VCaP (cell line): ENCODE data around the gene HOPX.
"Not testable (repeated sequence)": the region's sequence is repeated elsewhere in the genome, so short reads cannot be mapped to it uniquely, and the experiment has no call there.

Experiments
- H3K27ac ChIP-seq: fragments of 450-650 bp; 2 replicates; pipeline ENCODE4 v1.5.1; 2017
- TF ChIP-seq, protein P1 (sequence below): fragments of 450-650 bp; conservative IDR thresholded peaks from 2 replicates; pipeline ENCODE4 v1.5.1; 2017; ENCODE audit warnings: mild to moderate bottlenecking, moderate library complexity

HOPX gene

DNA sequence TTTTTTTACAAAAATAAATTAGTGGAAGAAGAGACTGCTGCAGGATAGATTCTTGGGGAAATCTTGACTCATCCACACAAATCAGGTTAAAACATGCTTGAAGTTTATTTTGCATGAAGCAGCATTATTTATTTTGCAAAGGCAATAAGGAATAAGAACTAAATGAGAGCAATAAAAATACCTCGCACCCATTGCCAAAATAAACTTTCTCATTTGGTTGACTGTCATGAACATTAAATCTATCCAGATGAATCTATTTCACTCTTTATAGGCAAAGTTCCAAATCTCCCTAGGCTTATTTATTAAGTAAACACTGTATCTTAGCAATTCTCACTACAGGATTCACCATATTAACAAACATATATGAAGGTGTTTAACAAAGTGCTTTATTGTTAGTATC is 58.9 kb downstream of the HOPX start:
- TF ChIP-seq, protein P1, sequence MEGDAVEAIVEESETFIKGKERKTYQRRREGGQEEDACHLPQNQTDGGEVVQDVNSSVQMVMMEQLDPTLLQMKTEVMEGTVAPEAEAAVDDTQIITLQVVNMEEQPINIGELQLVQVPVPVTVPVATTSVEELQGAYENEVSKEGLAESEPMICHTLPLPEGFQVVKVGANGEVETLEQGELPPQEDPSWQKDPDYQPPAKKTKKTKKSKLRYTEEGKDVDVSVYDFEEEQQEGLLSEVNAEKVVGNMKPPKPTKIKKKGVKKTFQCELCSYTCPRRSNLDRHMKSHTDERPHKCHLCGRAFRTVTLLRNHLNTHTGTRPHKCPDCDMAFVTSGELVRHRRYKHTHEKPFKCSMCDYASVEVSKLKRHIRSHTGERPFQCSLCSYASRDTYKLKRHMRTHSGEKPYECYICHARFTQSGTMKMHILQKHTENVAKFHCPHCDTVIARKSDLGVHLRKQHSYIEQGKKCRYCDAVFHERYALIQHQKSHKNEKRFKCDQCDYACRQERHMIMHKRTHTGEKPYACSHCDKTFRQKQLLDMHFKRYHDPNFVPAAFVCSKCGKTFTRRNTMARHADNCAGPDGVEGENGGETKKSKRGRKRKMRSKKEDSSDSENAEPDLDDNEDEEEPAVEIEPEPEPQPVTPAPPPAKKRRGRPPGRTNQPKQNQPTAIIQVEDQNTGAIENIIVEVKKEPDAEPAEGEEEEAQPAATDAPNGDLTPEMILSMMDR: no peak
- H3K27ac ChIP-seq: peak overlapping the region; percentile 64

DNA sequence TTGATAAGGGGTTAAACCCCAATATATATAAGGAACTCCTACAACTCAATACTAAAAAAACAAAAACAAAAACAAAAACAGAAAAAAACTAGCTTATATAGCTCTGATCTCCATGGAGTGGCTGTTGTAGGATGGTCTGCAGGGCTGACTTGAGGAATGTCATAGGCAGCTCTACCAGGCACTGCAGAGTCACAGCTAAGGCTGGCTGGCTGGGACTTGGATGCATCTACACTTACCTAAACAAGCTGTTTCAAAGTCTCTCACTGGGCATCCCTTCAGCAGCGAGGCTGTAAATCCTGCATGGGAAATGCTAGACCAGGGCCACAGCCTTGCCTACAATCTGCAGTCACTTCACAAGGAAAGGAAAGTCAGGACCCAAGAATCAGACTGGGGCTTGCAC is 61.3 kb downstream of the HOPX start:
- no peak overlapping the region for H3K27ac ChIP-seq
- TF ChIP-seq, protein P1: no peak

DNA sequence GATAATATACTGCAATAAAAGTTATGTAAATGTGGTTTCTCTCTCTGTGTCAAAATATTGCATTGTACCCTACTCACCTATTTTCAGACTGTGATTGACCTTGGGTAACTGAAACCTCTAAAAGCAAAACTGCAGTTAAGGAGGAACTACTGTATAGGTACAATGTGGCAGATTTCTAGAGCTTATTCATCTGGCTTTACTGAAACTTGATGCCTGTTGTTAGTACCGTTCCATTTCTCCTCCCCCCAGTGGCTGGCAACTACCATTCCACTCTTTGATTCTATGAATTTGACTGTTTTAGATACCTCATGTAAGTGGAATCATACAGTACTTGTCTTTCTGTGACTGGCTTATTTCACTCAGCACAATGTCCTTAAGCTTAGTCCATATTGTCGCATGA is 61.9 kb downstream of the HOPX start:
- TF ChIP-seq, protein P1: no peak
- no peak overlapping the region for H3K27ac ChIP-seq

DNA sequence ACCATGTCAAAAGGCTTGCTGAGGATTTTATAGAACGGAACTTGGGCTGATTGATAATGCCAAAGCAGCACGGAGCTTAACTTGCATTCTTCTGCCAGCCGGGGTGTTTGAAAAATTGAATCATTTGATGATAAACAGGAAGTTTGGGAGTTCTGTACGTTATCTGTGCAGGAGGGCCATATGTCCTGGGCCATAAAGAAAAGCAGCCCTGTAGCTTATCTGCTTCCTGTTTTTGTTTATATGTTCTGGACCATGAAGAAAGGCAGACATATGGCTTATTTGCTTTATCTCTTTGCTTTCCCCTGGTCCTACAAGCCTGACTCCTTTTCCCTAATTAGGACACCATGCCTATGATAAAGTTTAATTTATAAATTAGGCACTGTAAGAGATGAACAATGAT is 62.4 kb downstream of the HOPX start:
- H3K27ac ChIP-seq: no peak overlapping the region
- TF ChIP-seq, protein P1: no peak

DNA sequence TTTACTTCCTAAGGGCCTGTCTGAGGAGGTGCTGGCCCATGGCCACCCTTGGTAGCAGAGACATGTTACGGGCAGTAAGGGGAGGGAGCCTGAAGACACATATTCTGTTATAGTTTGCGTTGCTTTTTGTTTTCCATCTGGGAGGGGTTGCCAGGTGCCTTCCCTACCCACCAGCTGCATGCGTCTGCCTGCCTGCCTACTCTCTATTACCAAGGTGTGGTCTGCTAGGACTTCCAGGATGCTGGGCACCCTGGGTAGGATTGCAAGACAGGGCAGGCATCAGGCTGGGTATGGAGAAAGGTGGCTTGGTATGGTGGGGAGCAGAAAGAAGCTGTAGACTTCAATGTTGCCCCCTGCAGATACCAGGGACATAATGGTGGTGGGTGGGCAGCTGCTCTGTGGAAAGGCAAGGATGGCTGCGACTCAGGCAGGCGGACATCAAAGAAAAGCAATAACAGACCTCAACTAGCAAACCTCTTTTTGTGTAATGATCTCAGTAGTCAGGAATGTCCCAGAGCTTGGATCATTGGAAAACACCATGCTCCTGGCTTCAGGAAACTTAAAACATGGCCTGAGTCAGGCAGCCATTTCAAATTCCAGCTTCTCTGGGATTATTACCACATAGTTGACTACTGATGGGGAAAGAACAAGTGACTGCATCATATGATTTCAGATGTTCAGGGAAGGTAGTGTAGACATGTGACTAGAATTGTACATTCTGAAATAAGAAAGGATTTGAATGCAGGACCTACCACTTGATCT is 67.8 kb downstream of the HOPX start:
- TF ChIP-seq, protein P1: no peak
- H3K27ac ChIP-seq: no peak overlapping the region

DNA sequence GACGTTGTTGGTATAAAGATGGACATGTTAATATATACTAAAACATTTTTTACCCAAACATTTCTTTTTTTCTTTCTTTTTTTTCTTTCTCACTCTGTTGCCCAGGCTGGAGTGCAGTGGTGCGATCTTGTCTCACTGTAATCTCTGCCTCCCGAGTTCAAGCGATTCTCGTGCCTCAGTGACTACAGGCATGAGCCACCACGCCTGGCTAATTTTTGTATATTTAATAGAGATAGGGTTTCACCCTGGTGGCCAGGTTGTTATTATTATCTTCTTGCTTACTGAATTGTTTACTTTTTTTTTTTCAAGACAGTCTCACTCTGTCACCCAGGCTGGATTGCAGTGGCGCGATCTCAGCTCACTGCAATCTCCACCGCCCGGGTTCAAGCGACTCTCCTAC is 68.8 kb downstream of the HOPX start:
- TF ChIP-seq, protein P1: no peak
- no peak overlapping the region for H3K27ac ChIP-seq

DNA sequence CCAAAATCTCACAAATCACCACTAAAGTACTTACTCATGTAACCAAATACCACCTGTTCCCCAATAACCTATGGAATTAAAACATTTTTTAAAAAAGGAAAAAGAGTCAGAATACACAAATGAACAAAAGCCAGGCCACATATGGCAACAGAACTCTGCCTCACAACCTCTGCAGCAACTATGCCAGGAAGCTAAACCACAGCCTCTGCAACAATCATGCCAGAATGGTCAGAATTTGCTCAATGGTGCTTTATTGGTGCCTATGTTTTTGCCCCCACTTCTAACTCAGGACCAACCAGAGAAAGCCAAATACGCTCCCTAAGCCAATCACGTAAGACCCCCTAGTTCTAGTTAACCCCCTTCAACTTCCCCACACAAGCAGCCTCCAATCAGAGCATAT is 69.6 kb downstream of the HOPX start:
- no peak overlapping the region for H3K27ac ChIP-seq
- TF ChIP-seq, protein P1: no peak

DNA sequence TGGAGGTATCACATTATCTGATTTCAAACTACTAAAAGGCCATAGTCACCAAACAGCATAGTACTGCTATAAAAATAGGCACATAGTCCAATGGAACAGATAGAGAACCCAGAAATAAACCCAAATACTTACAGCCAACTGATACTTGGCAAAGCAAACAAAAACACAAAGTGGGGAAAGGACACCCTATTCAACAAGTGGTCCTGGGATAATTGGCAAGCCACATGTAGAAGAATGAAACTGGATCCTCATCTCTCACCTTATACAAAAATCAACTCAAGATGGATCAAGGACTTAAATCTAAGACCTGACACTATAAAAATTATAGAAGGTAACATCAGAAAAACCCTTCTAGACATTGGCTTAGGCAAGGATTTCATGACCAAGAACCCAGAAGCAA is 70.9 kb downstream of the HOPX start:
- not testable (repeated sequence) for H3K27ac ChIP-seq
